ENCODE results near the gene TTC28.
"Not testable (repeated sequence)": the region's sequence is repeated elsewhere in the genome, so short reads cannot be mapped to it uniquely, and the experiment has no call there.

The TTC28 gene

GRCh38 chr22:28600546-28601143 is 79.0 kb downstream of the TTC28 start:
- peak; percentile 31 to 53 for DNase-seq

GRCh38 chr22:28599693-28600092 is 79.9 kb downstream of the TTC28 start:
- DNase-seq, result no peak

GRCh38 chr22:28597665-28598064 is 82.0 kb downstream of the TTC28 start:
- no peak for DNase-seq

- DNase-seq, result peak in 1 of 2 experiments; percentile 24
Measured at GRCh38 chr22:28594797-28595462, 84.7 kb downstream of the TTC28 start.

GRCh38 chr22:28594076-28594796 is 85.4 kb downstream of the TTC28 start:
- no peak for DNase-seq

- DNase-seq, result no peak
Measured at GRCh38 chr22:28593299-28593698, 86.3 kb downstream of the TTC28 start.

GRCh38 chr22:28589102-28589750 is 90.4 kb downstream of the TTC28 start:
- no peak for DNase-seq

- DNase-seq, result no peak
Measured at GRCh38 chr22:28585324-28585723, 94.3 kb downstream of the TTC28 start.

- DNase-seq, result no peak
Measured at GRCh38 chr22:28582806-28583205, 96.8 kb downstream of the TTC28 start.

- DNase-seq, result no peak
Measured at GRCh38 chr22:28581016-28581415, 98.6 kb downstream of the TTC28 start.

GRCh38 chr22:28576162-28576561 is 103.5 kb downstream of the TTC28 start:
- no peak for DNase-seq

- DNase-seq, result no peak
Measured at GRCh38 chr22:28574159-28574788, 105.4 kb downstream of the TTC28 start.

GRCh38 chr22:28570696-28571373 is 108.8 kb downstream of the TTC28 start:
- no peak for DNase-seq

- not testable (repeated sequence) for DNase-seq
Measured at GRCh38 chr22:28568974-28569373, 110.7 kb downstream of the TTC28 start.

GRCh38 chr22:28568099-28568498 is 111.5 kb downstream of the TTC28 start:
- no peak for DNase-seq

- not testable (repeated sequence) for DNase-seq
Measured at GRCh38 chr22:28566920-28567499, 112.6 kb downstream of the TTC28 start.

GRCh38 chr22:28563636-28564035 is 116.0 kb downstream of the TTC28 start:
- DNase-seq, result no peak

- DNase-seq, result no peak
Measured at GRCh38 chr22:28562324-28562723, 117.3 kb downstream of the TTC28 start.

- not testable (repeated sequence) for DNase-seq
Measured at GRCh38 chr22:28560743-28561101, 118.9 kb downstream of the TTC28 start.

- no peak for DNase-seq
Measured at GRCh38 chr22:28560046-28560742, 119.4 kb downstream of the TTC28 start.

GRCh38 chr22:28557184-28557583 is 122.5 kb downstream of the TTC28 start:
- no peak for DNase-seq

All from NCI-H1930 (cell line).